Astrocyte (in vitro differentiated cells and primary cell): ENCODE data around the gene GHRH. TPM values are rescaled to one million over a fixed set of nuclear protein-coding genes. Genes with fewer than 3 reads are reported as not detected.

Experiments used
- DNase-seq: peaks from one replicate; pipeline ENCODE4 v3.0.0-alpha.2; 2010; ENCODE audit warnings: low read depth
- FAIRE-seq: peaks from 2 replicates; lab custom pipeline; 2011; peaks lifted over from hg19 to GRCh38; lab: Jason Lieb, UNC
- H2AFZ ChIP-seq: 2 replicates; pipeline ENCODE4 v1.6.0; 2012; ENCODE audit warnings: low read depth, low read length, inconsistent platforms
- H3K27ac ChIP-seq: 2 replicates; pipeline ENCODE4 v1.5.1; 2011; ENCODE audit warnings: low read depth, low read length, inconsistent platforms
- H3K27me3 ChIP-seq: 2 replicates; pipeline ENCODE4 v1.6.0; 2011; ENCODE audit warnings: low read length, inconsistent platforms; ENCODE audit not compliant: insufficient read depth
- H3K36me3 ChIP-seq: 2 replicates; pipeline ENCODE4 v1.5.1; 2011; ENCODE audit warnings: low read length, inconsistent platforms; ENCODE audit not compliant: insufficient read depth
- H3K4me1 ChIP-seq: 2 replicates; pipeline ENCODE4 v1.5.1; 2011; ENCODE audit warnings: low read length, inconsistent platforms; ENCODE audit not compliant: insufficient read depth
- H3K4me2 ChIP-seq: 2 replicates; pipeline ENCODE4 v1.6.0; 2012; ENCODE audit warnings: low read length, inconsistent platforms
- H3K4me3 ChIP-seq: 2 replicates; pipeline ENCODE4 v1.5.1; 2011; ENCODE audit warnings: low read depth, mild to moderate bottlenecking, low read length, inconsistent platforms; ENCODE audit not compliant: insufficient read depth
- H3K79me2 ChIP-seq: 2 replicates; pipeline ENCODE4 v1.6.0; 2012; ENCODE audit warnings: mild to moderate bottlenecking, low read length, inconsistent platforms; ENCODE audit not compliant: insufficient read depth
- H3K9ac ChIP-seq: 2 replicates; pipeline ENCODE4 v1.6.0; 2012; ENCODE audit warnings: mild to moderate bottlenecking, low read length, inconsistent platforms
- H3K9me3 ChIP-seq: 2 replicates; pipeline ENCODE4 v1.5.1; 2012; ENCODE audit warnings: low read depth, mild to moderate bottlenecking, low read length, inconsistent platforms; ENCODE audit not compliant: insufficient read depth
- H4K20me1 ChIP-seq: 2 replicates; pipeline ENCODE4 v1.6.0; 2012; ENCODE audit warnings: low read length, inconsistent platforms; ENCODE audit not compliant: insufficient read depth
- H3K27ac Mint-ChIP-seq: one replicate; pipeline ENCODE4 v1.8.0; 2021; ENCODE audit warnings: mild to moderate bottlenecking, mixed read lengths; ENCODE audit not compliant: unreplicated experiment
- H3K27me3 Mint-ChIP-seq: one replicate; pipeline ENCODE4 v1.8.0; 2021; ENCODE audit warnings: low read depth, mixed read lengths; ENCODE audit not compliant: unreplicated experiment
- H3K36me3 Mint-ChIP-seq: one replicate; pipeline ENCODE4 v1.8.0; 2021; ENCODE audit warnings: low read depth, mixed read lengths; ENCODE audit not compliant: unreplicated experiment
- H3K4me1 Mint-ChIP-seq: one replicate; pipeline ENCODE4 v1.8.0; 2021; ENCODE audit warnings: low read depth, mixed read lengths; ENCODE audit not compliant: unreplicated experiment
- H3K4me3 Mint-ChIP-seq: one replicate; pipeline ENCODE4 v1.8.0; 2021; ENCODE audit warnings: mild to moderate bottlenecking, moderate library complexity, mixed read lengths; ENCODE audit not compliant: unreplicated experiment
- H3K9me3 Mint-ChIP-seq: one replicate; pipeline ENCODE4 v1.8.0; 2021; ENCODE audit warnings: mild to moderate bottlenecking, mixed read lengths; ENCODE audit not compliant: unreplicated experiment
- CTCF ChIP-seq: IDR thresholded peaks from 2 replicates; pipeline ENCODE4 v1.5.1; 2011; ENCODE audit warnings: low read depth, mild to moderate bottlenecking, inconsistent platforms, low read length, moderate library complexity; ENCODE audit not compliant: insufficient read depth
- EZH2 ChIP-seq: IDR thresholded peaks from 2 replicates; pipeline ENCODE4 v1.6.1; 2012; ENCODE audit warnings: mild to moderate bottlenecking, low read length, inconsistent platforms; ENCODE audit not compliant: insufficient read depth
- total RNA-seq: library from RNA; stranded (reverse); gene quantifications from 2 replicates; pipeline ENCODE4 v1.2.1, GENCODE V29; 2021

GHRH gene
- total RNA-seq, 1 donor from 2014 or later = not detected

GRCh38 chr20:37237656-37238055 is 24.0 kb downstream of the GHRH start:
- Histone ChIP-seq H3K4me2 (no peak overlapping the region), H4K20me1 (peaks cover 40% of the 10 kb centered on the region), H3K79me2 (no peaks in the 10 kb centered on the region), H3K4me3 (no peak overlapping the region), H3K27ac (no peak overlapping the region), H3K9me3 (no peaks in the 10 kb centered on the region), H3K9ac (no peak overlapping the region), H3K4me1 (no peaks in the 10 kb centered on the region), H3K27me3 (no peaks in the 10 kb centered on the region), H3K36me3 (peaks cover 71% of the 10 kb centered on the region), H2AFZ (no peak overlapping the region)
- Mint-ChIP-seq H3K36me3 (peaks cover 8% of the 10 kb centered on the region), H3K9me3 (no peaks in the 10 kb centered on the region), H3K4me3 (no peak overlapping the region), H3K27ac (no peak overlapping the region), H3K27me3 (no peaks in the 10 kb centered on the region), H3K4me1 (no peaks in the 10 kb centered on the region)
- TF ChIP-seq CTCF (no peak), EZH2 (no peak)
- DNase-seq (no peak), FAIRE-seq (no peak)

GRCh38 chr20:37236462-37236861 is 25.2 kb downstream of the GHRH start:
- H3K79me2 ChIP-seq = no peaks in the 10 kb centered on the region
- Mint-ChIP-seq H3K27ac (no peak overlapping the region), H3K4me3 (no peak overlapping the region), H3K27me3 (no peaks in the 10 kb centered on the region), H3K36me3 (peaks cover 14% of the 10 kb centered on the region), H3K4me1 (no peaks in the 10 kb centered on the region), H3K9me3 (no peaks in the 10 kb centered on the region)
- no peak overlapping the region for H3K4me2 ChIP-seq
- no peak overlapping the region for H2AFZ ChIP-seq
- FAIRE-seq (no peak), DNase-seq (no peak)
- H3K9ac ChIP-seq = no peak overlapping the region
- TF ChIP-seq CTCF (no peak), EZH2 (no peak)
- no peaks in the 10 kb centered on the region for H3K27me3 ChIP-seq
- H3K9me3 ChIP-seq = no peaks in the 10 kb centered on the region
- H4K20me1 ChIP-seq = peaks cover 46% of the 10 kb centered on the region
- H3K27ac ChIP-seq = no peak overlapping the region
- H3K4me3 ChIP-seq = no peak overlapping the region
- no peaks in the 10 kb centered on the region for H3K4me1 ChIP-seq
- H3K36me3 ChIP-seq = peaks cover 71% of the 10 kb centered on the region

GRCh38 chr20:37235065-37235464 is 26.5 kb downstream of the GHRH start:
- Mint-ChIP-seq H3K9me3 (no peaks in the 10 kb centered on the region), H3K27ac (no peak overlapping the region), H3K36me3 (peaks cover 16% of the 10 kb centered on the region), H3K27me3 (no peaks in the 10 kb centered on the region), H3K4me3 (no peak overlapping the region), H3K4me1 (no peaks in the 10 kb centered on the region)
- TF ChIP-seq EZH2 (no peak), CTCF (no peak)
- FAIRE-seq (no peak), DNase-seq (no peak)
- Histone ChIP-seq H3K9ac (no peak overlapping the region), H3K9me3 (no peaks in the 10 kb centered on the region), H2AFZ (no peak overlapping the region), H3K36me3 (peaks cover 73% of the 10 kb centered on the region), H4K20me1 (peaks cover 44% of the 10 kb centered on the region), H3K27ac (no peak overlapping the region), H3K4me2 (no peak overlapping the region), H3K79me2 (no peaks in the 10 kb centered on the region), H3K4me1 (no peaks in the 10 kb centered on the region), H3K27me3 (no peaks in the 10 kb centered on the region), H3K4me3 (no peak overlapping the region)
